Adipocyte (in vitro differentiated cells): Measurements from ENCODE around the gene GLCE.
A peak's percentile ranks its signal among the peaks of the same experiment; 100 is the strongest.

Experiments
- DNase-seq: peaks from one replicate; pipeline ENCODE4 v3.0.0-alpha.2; 2015; ENCODE audit warnings: low read depth
- H3K27me3 ChIP-seq: replicated peaks from 2 replicates; pipeline ENCODE4 v1.7.0; 2013; ENCODE audit warnings: mild to moderate bottlenecking, low read length, moderate library complexity; ENCODE audit not compliant: control insufficient read depth, insufficient read depth
- H3K36me3 ChIP-seq: 2 replicates; pipeline ENCODE4 v1.7.0; 2013; ENCODE audit warnings: low read length, mild to moderate bottlenecking, moderate library complexity; ENCODE audit not compliant: control insufficient read depth, insufficient read depth, severe bottlenecking
- H3K4me1 ChIP-seq: 2 replicates; pipeline ENCODE4 v1.7.0; 2013; ENCODE audit warnings: mild to moderate bottlenecking, low read length, moderate library complexity; ENCODE audit not compliant: control insufficient read depth, insufficient read depth
- H3K4me3 ChIP-seq: 2 replicates; pipeline ENCODE4 v1.7.0; 2013; ENCODE audit warnings: mild to moderate bottlenecking, low read length, moderate library complexity
- H3K9ac ChIP-seq: 2 replicates; pipeline ENCODE4 v1.7.0; 2013; ENCODE audit warnings: mild to moderate bottlenecking, low read length, moderate library complexity
- H3K9me3 ChIP-seq: 2 replicates; pipeline ENCODE4 v1.7.0; 2013; ENCODE audit warnings: mild to moderate bottlenecking, low read length, moderate library complexity; ENCODE audit not compliant: control insufficient read depth

GLCE gene

GRCh38 chr15:69215314-69216035 lies 55.0 kb downstream of the GLCE start:
- H3K9ac ChIP-seq = no peak overlapping the region
- H3K4me3 ChIP-seq = no peak overlapping the region
- peaks cover 5% of the 10 kb centered on the region for H3K4me1 ChIP-seq
- no peaks in the 10 kb centered on the region for H3K27me3 ChIP-seq
- DNase-seq = no peak
- H3K9me3 ChIP-seq = no peaks in the 10 kb centered on the region
- no peaks in the 10 kb centered on the region for H3K36me3 ChIP-seq

- Histone ChIP-seq H3K36me3 (no peaks in the 10 kb centered on the region), H3K9ac (no peak overlapping the region), H3K4me1 (no peaks in the 10 kb centered on the region), H3K9me3 (no peaks in the 10 kb centered on the region), H3K27me3 (no peaks in the 10 kb centered on the region), H3K4me3 (no peak overlapping the region)
- no peak for DNase-seq
Observed at GRCh38 chr15:69217381-69217780, 56.9 kb downstream of the GLCE start.

GRCh38 chr15:69219690-69220089 lies 59.3 kb downstream of the GLCE start:
- H3K36me3 ChIP-seq = no peaks in the 10 kb centered on the region
- no peak overlapping the region for H3K9ac ChIP-seq
- H3K27me3 ChIP-seq = no peaks in the 10 kb centered on the region
- no peaks in the 10 kb centered on the region for H3K9me3 ChIP-seq
- H3K4me1 ChIP-seq = peaks cover 6% of the 10 kb centered on the region
- DNase-seq = no peak
- no peak overlapping the region for H3K4me3 ChIP-seq

- DNase-seq = no peak
- Histone ChIP-seq H3K4me3 (no peak overlapping the region), H3K36me3 (no peaks in the 10 kb centered on the region)
Observed at GRCh38 chr15:69222002-69222474, 61.6 kb downstream of the GLCE start.

GRCh38 chr15:69223083-69223813 lies 62.8 kb downstream of the GLCE start:
- Histone ChIP-seq H3K4me1 (peaks cover 22% of the 10 kb centered on the region), H3K4me3 (no peak overlapping the region), H3K9ac (no peak overlapping the region), H3K9me3 (no peaks in the 10 kb centered on the region), H3K36me3 (no peaks in the 10 kb centered on the region), H3K27me3 (no peaks in the 10 kb centered on the region)
- no peak for DNase-seq

More at GRCh38 chr15:69222002-69222474, 61.6 kb downstream of the GLCE start:
- peaks cover 22% of the 10 kb centered on the region for H3K4me1 ChIP-seq
- no peaks in the 10 kb centered on the region for H3K9me3 ChIP-seq
- no peak overlapping the region for H3K9ac ChIP-seq
- no peaks in the 10 kb centered on the region for H3K27me3 ChIP-seq

GRCh38 chr15:69224383-69224782 lies 63.9 kb downstream of the GLCE start:
- DNase-seq = no peak
- Histone ChIP-seq H3K4me3 (no peak overlapping the region), H3K27me3 (no peaks in the 10 kb centered on the region), H3K36me3 (no peaks in the 10 kb centered on the region), H3K9ac (no peak overlapping the region), H3K4me1 (peaks cover 22% of the 10 kb centered on the region), H3K9me3 (no peaks in the 10 kb centered on the region)

GRCh38 chr15:69225355-69226022 lies 65.1 kb downstream of the GLCE start:
- H3K4me3 ChIP-seq = no peak overlapping the region
- H3K9me3 ChIP-seq = no peaks in the 10 kb centered on the region
- peak; percentile 68 for DNase-seq
- peak overlapping the region; percentile 31 for H3K9ac ChIP-seq
- H3K36me3 ChIP-seq = peaks cover 4% of the 10 kb centered on the region
- peaks cover 22% of the 10 kb centered on the region for H3K4me1 ChIP-seq
- no peaks in the 10 kb centered on the region for H3K27me3 ChIP-seq

GRCh38 chr15:69226023-69226355 lies 65.6 kb downstream of the GLCE start:
- H3K27me3 ChIP-seq = no peaks in the 10 kb centered on the region

GRCh38 chr15:69232144-69232543 lies 71.7 kb downstream of the GLCE start:
- no peak overlapping the region for H3K4me3 ChIP-seq
- H3K4me1 ChIP-seq = peaks cover 12% of the 10 kb centered on the region
- no peak overlapping the region for H3K9ac ChIP-seq
- no peaks in the 10 kb centered on the region for H3K9me3 ChIP-seq
- no peaks in the 10 kb centered on the region for H3K27me3 ChIP-seq
- DNase-seq = peak; percentile 18
- peaks cover 4% of the 10 kb centered on the region for H3K36me3 ChIP-seq

More at GRCh38 chr15:69226023-69226355, 65.6 kb downstream of the GLCE start:
- H3K36me3 ChIP-seq = peaks cover 4% of the 10 kb centered on the region
- no peak overlapping the region for H3K4me3 ChIP-seq
- no peaks in the 10 kb centered on the region for H3K9me3 ChIP-seq
- DNase-seq = no peak
- H3K9ac ChIP-seq = peak overlapping the region; percentile 31
- peaks cover 22% of the 10 kb centered on the region for H3K4me1 ChIP-seq

- Histone ChIP-seq H3K27me3 (no peaks in the 10 kb centered on the region), H3K36me3 (peaks cover 4% of the 10 kb centered on the region), H3K9me3 (no peaks in the 10 kb centered on the region), H3K4me1 (peaks cover 12% of the 10 kb centered on the region), H3K9ac (no peak overlapping the region), H3K4me3 (no peak overlapping the region)
- DNase-seq = peak; percentile 15
Observed at GRCh38 chr15:69232765-69233164, 72.3 kb downstream of the GLCE start.

- Histone ChIP-seq H3K9ac (no peak overlapping the region), H3K36me3 (peaks cover 1% of the 10 kb centered on the region)
Observed at GRCh38 chr15:69234676-69235075, 74.2 kb downstream of the GLCE start.

More at GRCh38 chr15:69234676-69235075, 74.2 kb downstream of the GLCE start:
- Histone ChIP-seq H3K4me1 (peaks cover 12% of the 10 kb centered on the region), H3K27me3 (no peaks in the 10 kb centered on the region), H3K9me3 (peaks cover 5% of the 10 kb centered on the region), H3K4me3 (no peak overlapping the region)
- no peak for DNase-seq
